ENCODE measurements around the gene SSBP1. TPM values are rescaled to one million over a fixed set of nuclear protein-coding genes. Genes with fewer than 3 reads are reported as not detected.

The SSBP1 gene
- total RNA-seq, 2 experiments from 2014 or later, result 177 to 178 TPM

DNA sequence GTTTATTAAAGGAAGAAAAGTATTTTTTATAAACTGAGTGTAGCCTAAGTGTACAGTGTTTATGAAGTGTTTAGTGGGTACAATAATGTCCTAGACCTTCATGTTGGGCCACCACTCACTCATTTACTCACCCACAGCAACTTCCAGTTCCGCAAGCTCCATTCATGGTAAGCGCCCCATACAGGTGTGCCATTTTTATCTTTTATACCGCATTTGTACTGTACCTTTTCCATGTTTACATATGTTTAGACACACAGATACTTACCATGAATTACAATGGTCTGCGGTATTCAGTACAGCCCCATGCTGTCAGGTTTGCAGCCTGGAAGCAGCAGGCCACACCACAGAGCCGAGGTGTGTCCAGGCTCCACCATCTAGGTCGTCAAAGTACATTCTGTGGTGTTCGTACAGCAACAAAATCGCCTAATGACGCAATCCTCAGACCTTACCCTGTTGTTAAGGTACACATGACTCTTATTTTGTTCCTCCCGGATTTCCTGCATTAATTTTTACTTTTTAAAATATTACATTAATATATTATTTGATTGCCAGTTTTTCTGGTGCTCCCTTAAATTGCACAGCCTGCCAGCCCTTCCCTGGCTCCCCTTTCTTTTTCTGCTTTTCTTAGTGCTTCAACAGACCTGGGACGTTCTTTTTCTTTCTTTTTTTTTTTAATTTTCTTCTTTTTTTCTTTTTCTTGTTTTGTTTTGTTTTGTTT lies 881 bp upstream of the SSBP1 start:
- Histone ChIP-seq H4K20me1 (ENCODE audit: insufficient read depth, low read length) (peaks cover 6% of the 10 kb centered on the region; the same call in 1 of the 2 replicates), H3K9me3 (ENCODE audit: low read length) (no peaks in the 10 kb centered on the region), H2AFZ (ENCODE audit: low read length) (peak overlapping the region; percentile 80), H3K36me3 (ENCODE audit: insufficient read depth, low read length) (peaks cover 33% of the 10 kb centered on the region), H3K4me1 (ENCODE audit: insufficient read depth, low read length, poor library complexity, severe bottlenecking) (peaks cover 28% of the 10 kb centered on the region), H3K4me3 (ENCODE audit: low read depth, low read length, poor library complexity, severe bottlenecking) (peak overlapping the region; percentile 79), H3K27ac (ENCODE audit: low read depth, low read length, poor library complexity, severe bottlenecking) (peak overlapping the region; percentile 73), H3K4me2 (ENCODE audit: low read length) (peak overlapping the region; percentile 74), H3K9me2 (ENCODE audit: insufficient read depth, low read length) (no peaks in the 10 kb centered on the region), H3K79me2 (ENCODE audit: insufficient read depth, low read depth, low read length) (peaks cover 35% of the 10 kb centered on the region)
- intact Hi-C loops (cut with micrococcal nuclease; ENCODE audit: unreplicated experiment), result loop anchor here (5.0 kb wide), 5 partner anchors 185 to 1550 kb away; partner anchors contain the start of genes AGK, BRAF, CASP2 and MRPS33
- TF ChIP-seq, protein P1, sequence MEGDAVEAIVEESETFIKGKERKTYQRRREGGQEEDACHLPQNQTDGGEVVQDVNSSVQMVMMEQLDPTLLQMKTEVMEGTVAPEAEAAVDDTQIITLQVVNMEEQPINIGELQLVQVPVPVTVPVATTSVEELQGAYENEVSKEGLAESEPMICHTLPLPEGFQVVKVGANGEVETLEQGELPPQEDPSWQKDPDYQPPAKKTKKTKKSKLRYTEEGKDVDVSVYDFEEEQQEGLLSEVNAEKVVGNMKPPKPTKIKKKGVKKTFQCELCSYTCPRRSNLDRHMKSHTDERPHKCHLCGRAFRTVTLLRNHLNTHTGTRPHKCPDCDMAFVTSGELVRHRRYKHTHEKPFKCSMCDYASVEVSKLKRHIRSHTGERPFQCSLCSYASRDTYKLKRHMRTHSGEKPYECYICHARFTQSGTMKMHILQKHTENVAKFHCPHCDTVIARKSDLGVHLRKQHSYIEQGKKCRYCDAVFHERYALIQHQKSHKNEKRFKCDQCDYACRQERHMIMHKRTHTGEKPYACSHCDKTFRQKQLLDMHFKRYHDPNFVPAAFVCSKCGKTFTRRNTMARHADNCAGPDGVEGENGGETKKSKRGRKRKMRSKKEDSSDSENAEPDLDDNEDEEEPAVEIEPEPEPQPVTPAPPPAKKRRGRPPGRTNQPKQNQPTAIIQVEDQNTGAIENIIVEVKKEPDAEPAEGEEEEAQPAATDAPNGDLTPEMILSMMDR (conservative IDR thresholded peaks at IDR 0.05; ENCODE audit: low read length), result no peak
- TF ChIP-seq EZH2phosphoT487 (IDR thresholded peaks at IDR 0.05; ENCODE audit: borderline replicate concordance, low read depth, low read length), result no peak
- CTCF ChIA-PET (ENCODE audit: unreplicated experiment), result interaction anchor here (1.7 kb wide), 1 partner anchor 82 kb away, joined by 4 read pairs; no protein-coding TSS in a partner anchor
- BruUV-seq (replicated peaks), result TSS peak; percentile 90
- POLR2A ChIA-PET, result interaction anchor here (0.6 to 2.1 kb wide), 7 partner anchors 15 to 94 kb away, joined by 3 to 7 read pairs (median 3); partner anchors contain the start of gene DENND11
- DNase-seq (ENCODE audit: low spot score), result peak; percentile 36

DNA sequence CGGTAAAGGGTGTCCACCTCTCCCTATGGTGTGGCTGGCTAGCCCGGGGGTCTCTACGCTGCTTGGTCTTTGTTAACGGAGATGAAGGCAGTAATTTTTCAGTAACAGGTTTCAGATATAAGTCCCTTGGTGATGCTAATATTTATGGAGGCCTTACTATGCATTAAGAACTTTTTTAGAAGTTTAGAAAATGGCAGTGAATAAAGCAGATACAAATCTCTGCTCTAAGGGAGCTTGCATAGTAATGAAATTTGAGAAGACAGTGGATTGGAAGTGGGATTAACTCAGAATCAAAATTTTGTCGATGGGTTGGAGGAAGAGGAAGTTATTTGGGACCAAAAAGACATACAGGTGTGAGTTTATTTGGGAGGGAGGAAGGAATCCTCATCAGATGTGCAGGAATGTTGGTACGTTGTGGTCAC lies 445 bp downstream of the SSBP1 start:
- intact Hi-C loops (cut with micrococcal nuclease; ENCODE audit: unreplicated experiment), result loop anchor here (1.0 to 5.0 kb wide), 7 partner anchors 36 to 1549 kb away; partner anchors contain the start of genes AGK, BRAF, CASP2 and DENND11
- peaks cover 35% of the 10 kb centered on the region for H3K79me2 ChIP-seq (ENCODE audit: insufficient read depth, low read depth, low read length)
- H3K9me3 ChIP-seq (ENCODE audit: low read length), result no peaks in the 10 kb centered on the region
- ChIA-PET POLR2A (interaction anchor here (0.7 to 1.8 kb wide), 6 partner anchors 12 to 1561 kb away, joined by 3 to 5 read pairs (median 3); partner anchors contain the start of gene AGK), CTCF (ENCODE audit: unreplicated experiment) (no interaction called here)
- peak overlapping the region; percentile 73 for H3K27ac ChIP-seq (ENCODE audit: low read depth, low read length, poor library complexity, severe bottlenecking)
- peak overlapping the region; percentile 79 for H3K4me3 ChIP-seq (ENCODE audit: low read depth, low read length, poor library complexity, severe bottlenecking)
- DNase-seq (ENCODE audit: low spot score), result no peak
- H2AFZ ChIP-seq (ENCODE audit: low read length), result peak overlapping the region; percentile 42; the same call in 1 of the 2 replicates
- BruUV-seq (replicated peaks), result TSS peak; percentile 86
- peak overlapping the region; percentile 87 for H3K4me2 ChIP-seq (ENCODE audit: low read length)
- peaks cover 28% of the 10 kb centered on the region for H3K4me1 ChIP-seq (ENCODE audit: insufficient read depth, low read length, poor library complexity, severe bottlenecking)
- no peaks in the 10 kb centered on the region for H3K9me2 ChIP-seq (ENCODE audit: insufficient read depth, low read length)
- H4K20me1 ChIP-seq (ENCODE audit: insufficient read depth, low read length), result peaks cover 6% of the 10 kb centered on the region; the same call in 1 of the 2 replicates
- TF ChIP-seq, protein P1 (conservative IDR thresholded peaks at IDR 0.05; ENCODE audit: low read length), result no peak
- H3K36me3 ChIP-seq (ENCODE audit: insufficient read depth, low read length), result peaks cover 46% of the 10 kb centered on the region

All from OCI-LY7 (cell line).